GM21576 (cell line): ENCODE results near the gene MKS1.

Experiments
- ATAC-seq: cut with Tn5 transposase; IDR thresholded peaks from one replicate; pipeline ENCODE4 v1.9.1; 2021; ENCODE audit warnings: mild to moderate bottlenecking, moderate library complexity; ENCODE audit not compliant: unreplicated experiment

MKS1 gene

GRCh38 chr17:58219007-58219788 is at the start of gene MKS1:
TSS of gene MKS1 (minus strand) at chr17:58219255. CDS start at chr17:58219230, 25 bp downstream.
- ATAC-seq = peak; percentile 97

GRCh38 chr17:58268326-58268725 is 49.3 kb upstream of the MKS1 start:
- ATAC-seq = no peak

- no peak for ATAC-seq
Measured at GRCh38 chr17:58267347-58268324, 48.6 kb upstream of the MKS1 start.

- no peak for ATAC-seq
Measured at GRCh38 chr17:58265902-58266875, 47.1 kb upstream of the MKS1 start.

GRCh38 chr17:58265271-58265670 is 46.2 kb upstream of the MKS1 start:
- no peak for ATAC-seq

GRCh38 chr17:58264407-58265103 is 45.5 kb upstream of the MKS1 start:
- no peak for ATAC-seq

- no peak for ATAC-seq
Measured at GRCh38 chr17:58263773-58264172, 44.7 kb upstream of the MKS1 start.

- ATAC-seq = no peak
Measured at GRCh38 chr17:58262149-58262548, 43.1 kb upstream of the MKS1 start.

GRCh38 chr17:58254803-58255202 is 35.7 kb upstream of the MKS1 start:
- no peak for ATAC-seq

- ATAC-seq = no peak
Measured at GRCh38 chr17:58253082-58253481, 34.0 kb upstream of the MKS1 start.

GRCh38 chr17:58252141-58252540 is 33.1 kb upstream of the MKS1 start:
- no peak for ATAC-seq

- ATAC-seq = no peak
Measured at GRCh38 chr17:58250344-58251011, 31.4 kb upstream of the MKS1 start.

GRCh38 chr17:58249270-58250133 is 30.4 kb upstream of the MKS1 start:
- ATAC-seq = no peak

GRCh38 chr17:58248955-58249269 is 29.9 kb upstream of the MKS1 start:
- no peak for ATAC-seq

GRCh38 chr17:58247511-58248363 is 28.7 kb upstream of the MKS1 start:
- ATAC-seq = no peak

GRCh38 chr17:58246781-58247180 is 27.7 kb upstream of the MKS1 start:
- ATAC-seq = no peak

GRCh38 chr17:58246104-58246740 is 27.2 kb upstream of the MKS1 start:
- ATAC-seq = no peak
